ENCODE measurements around the gene SH2D3A. TPM values are rescaled to one million over a fixed set of nuclear protein-coding genes. Genes with fewer than 3 reads are reported as not detected.

Gene SH2D3A
- total and polyA plus RNA-seq, 2 of the 4 experiments (the other 2 are of a cell fraction) = under 0.01 to 0.09 TPM

- H4K8ac ChIP-seq (ENCODE audit: low read depth in 2 of 2, low read length in 2 of 2) = peak overlapping the region; percentile 67 to 92
- H3K4me3 ChIP-seq (ENCODE audit: insufficient read depth, low read depth, low read length) = no peak overlapping the region
- H3K4me1 ChIP-seq (ENCODE audit: control insufficient read depth, insufficient read depth, low read length) = peaks cover 18% of the 10 kb centered on the region
- ChIA-PET CTCF (interaction anchor here (0.5 to 3.6 kb wide), 4 partner anchors 10 to 356 kb away, joined by 3 to 25 read pairs (median 3); no protein-coding TSS in a partner anchor), POLR2A (ENCODE audit: unreplicated experiment) (no interaction called here)
- intact Hi-C loops (cut with micrococcal nuclease) (loop anchor here (1.0 to 10.0 kb wide), 9 partner anchors 31 to 611 kb away; partner anchors contain the start of genes ALKBH7, KHSRP, TNFSF9 and ZNF557), dilution Hi-C loops (cut with HindIII; ENCODE audit: low sequenced_read_pairs, unreplicated experiment) (no loop called here), in situ Hi-C loops (cut with MboI; ENCODE audit: low sequenced_read_pairs) (loop anchor here (10.0 kb wide), 2 partner anchors 127 to 223 kb away; no protein-coding TSS in a partner anchor)
- no peaks in the 10 kb centered on the region for H3K27me3 ChIP-seq (ENCODE audit: control insufficient read depth, insufficient read depth, low read length)
- peak; percentile 4 for ATAC-seq (ENCODE audit: low read depth)
- peak overlapping the region; percentile 85 for H2AK9ac ChIP-seq (replicated peaks; ENCODE audit: low read depth, low read length, poor library complexity)
- peak overlapping the region; percentile 74 for H2BK5ac ChIP-seq (ENCODE audit: low read depth, low read length, poor library complexity, severe bottlenecking)
- BruUV-seq (replicated peaks) = no TSS peak
- peak overlapping the region; percentile 2; the same call in 1 of the 2 replicates for H2BK20ac ChIP-seq (ENCODE audit: low read depth, low read length)
- peak overlapping the region; percentile 89; the same call in 1 of the 2 replicates for H3K4me2 ChIP-seq (ENCODE audit: low read depth, low read length)
- peak overlapping the region; percentile 14; the same call in 1 of the 2 replicates for H3K14ac ChIP-seq (replicated peaks; ENCODE audit: low read depth, low read length)
- no peaks in the 10 kb centered on the region for H4K20me1 ChIP-seq (ENCODE audit: insufficient read depth, low read length)
- H3K23ac ChIP-seq (ENCODE audit: low read depth, low read length) = no peak overlapping the region
- no peak overlapping the region for H3K9ac ChIP-seq (ENCODE audit: low read depth, low read length)
- peak overlapping the region; percentile 31 for H3K27ac ChIP-seq (ENCODE audit: insufficient read depth, low read length)
- 18% methylated on average over 5 of the region's 13 CpGs; no CpG with 5 or more reads in 1 of the 2 experiments for WGBS, 2 experiments (ENCODE audit: extremely low coverage in 2 of 2, insufficient read length in 1 of 2)
- peaks cover 7% of the 10 kb centered on the region; the same call in 1 of the 2 replicates for H3K9me1 ChIP-seq (ENCODE audit: insufficient read depth, low read length)
- H2BK15ac ChIP-seq (ENCODE audit: low read depth, low read length) = 0 out of 3 replicates have a peak overlapping the region, but pooled peaks have one; percentile 3
- H3K56ac ChIP-seq (ENCODE audit: extremely low read depth, insufficient read depth, low read length) = peak overlapping the region; percentile 19; the same call in 1 of the 2 replicates
- H4K5ac ChIP-seq (ENCODE audit: low read depth, low read length) = peak overlapping the region; percentile 91
- peak overlapping the region; percentile 97 for H2AFZ ChIP-seq (replicated peaks; ENCODE audit: low read length, poor library complexity)
- H3K9me3 ChIP-seq (ENCODE audit: control insufficient read depth, insufficient read depth, low read length) = no peaks in the 10 kb centered on the region
- peak overlapping the region; percentile 76 for H3K4ac ChIP-seq (ENCODE audit: low read depth, low read length)
- peak overlapping the region; percentile 15 for H4K91ac ChIP-seq (ENCODE audit: insufficient read depth, low read depth, low read length)
- TF ChIP-seq MXI1 (IDR thresholded peaks at IDR 0.05; ENCODE audit: borderline replicate concordance, low read depth, low read length) (no peak), MAZ (IDR thresholded peaks at IDR 0.05; ENCODE audit: borderline replicate concordance, low read depth, low read length) (peak; percentile 41; the same call in 1 of the 2 replicates), CEBPB (IDR thresholded peaks at IDR 0.05; ENCODE audit: low read depth, low read length) (peak; percentile 84), RCOR1 (IDR thresholded peaks at IDR 0.05; ENCODE audit: insufficient replicate concordance, low read length) (no peak), RAD21 (IDR thresholded peaks at IDR 0.05; ENCODE audit: low read length) (peak; percentile 71), MAFK (IDR thresholded peaks at IDR 0.05; ENCODE audit: low read depth, low read length) (no peak), USF2 (IDR thresholded peaks at IDR 0.05; ENCODE audit: low read depth, low read length) (no peak), CTCF (conservative IDR thresholded peaks at IDR 0.05; ENCODE audit: low read depth, low read length) (peak; percentile 69), SMC3 (IDR thresholded peaks at IDR 0.05; ENCODE audit: low read depth, low read length) (peak; percentile 76)
- no peak overlapping the region for H3K18ac ChIP-seq (ENCODE audit: low read depth, low read length)
- H3K36me3 ChIP-seq (ENCODE audit: control insufficient read depth, insufficient read depth, low read length) = peaks cover 4% of the 10 kb centered on the region
- H3K79me1 ChIP-seq (ENCODE audit: low read depth in 1 of 2, low read length in 2 of 2) = peaks cover 3 to 60% of the 10 kb centered on the region in 2 experiments
- peak overlapping the region; percentile 76 for H2BK120ac ChIP-seq (ENCODE audit: low read depth, low read length)
- DNase-seq = peak; percentile 80
- peak overlapping the region; percentile 53 for H2AK5ac ChIP-seq (ENCODE audit: low read depth, low read length)
These were observed 29.1 kb downstream of the SH2D3A start for GRCh38 chr19:6737873-6738786.

Measured in IMR-90 (cell line).